Esophagus muscularis mucosa (tissue), 4 donors: ENCODE results near the gene RPIA.
"Not testable (repeated sequence)": the region's sequence is repeated elsewhere in the genome, so short reads cannot be mapped to it uniquely, and the experiment has no call there.

Experiments
- CTCF ChIP-seq, 3 experiments: fragments of 200-600 bp in 2 of 3; fragments of 450-650 bp in 1 of 3; sonication (generic) in 2 of 3; IDR thresholded peaks; one replicate each; pipeline ENCODE4 v1.5.1; 2017 to 2019; ENCODE audit warnings: antibody characterized with exemption in 3 of 3, mild to moderate bottlenecking in 2 of 3, moderate library complexity in 1 of 3
- EP300 ChIP-seq: sonication (generic); formaldehyde crosslinking; IDR thresholded peaks from one replicate; pipeline ENCODE4 v1.6.1; 2017; ENCODE audit warnings: antibody characterized with exemption
- POLR2A ChIP-seq: fragments of 450-650 bp; IDR thresholded peaks from one replicate; pipeline ENCODE4 v1.6.1; 2017; ENCODE audit warnings: antibody characterized with exemption, moderate library complexity, mild to moderate bottlenecking, low read depth
- POLR2AphosphoS5 ChIP-seq, 2 donors: sonication (generic); formaldehyde crosslinking; IDR thresholded peaks; one replicate each; pipeline ENCODE4 v1.6.1; 2017; ENCODE audit warnings: antibody characterized with exemption in 2 of 2

GRCh38 chr2:88645291-88645882 is 46.1 kb upstream of the RPIA start:
- TF ChIP-seq CTCF (IDR thresholded peaks at IDR 0.05); POLR2A; POLR2AphosphoS5 (IDR thresholded peaks at IDR 0.05); EP300: not testable (repeated sequence)
